SH-SY5Y (cell line): ENCODE results near the gene IL1RAPL2.

Experiments used
- GATA2 ChIP-seq: IDR thresholded peaks from 2 replicates; pipeline ENCODE4 v1.6.1; 2011; ENCODE audit warnings: mild to moderate bottlenecking, low read depth, low read length
- GATA3 ChIP-seq: IDR thresholded peaks from 2 replicates; pipeline ENCODE4 v1.6.1; 2011; ENCODE audit warnings: low read depth, mild to moderate bottlenecking, low read length, moderate library complexity

The IL1RAPL2 gene

GRCh38 chrX:104659005-104659744 lies 93.2 kb downstream of the IL1RAPL2 start:
- TF ChIP-seq GATA3 (no peak), GATA2 (no peak)

GRCh38 chrX:104660092-104660491 lies 94.1 kb downstream of the IL1RAPL2 start:
- TF ChIP-seq GATA3: no peak
- TF ChIP-seq GATA2: no peak

GRCh38 chrX:104662694-104663093 lies 96.7 kb downstream of the IL1RAPL2 start:
- no peak for TF ChIP-seq GATA3
- no peak for TF ChIP-seq GATA2

GRCh38 chrX:104665691-104666090 lies 99.7 kb downstream of the IL1RAPL2 start:
- TF ChIP-seq GATA3: no peak
- TF ChIP-seq GATA2: no peak

GRCh38 chrX:104668550-104668949 lies 102.6 kb downstream of the IL1RAPL2 start:
- TF ChIP-seq GATA2 (no peak), GATA3 (no peak)

GRCh38 chrX:104669063-104669462 lies 103.1 kb downstream of the IL1RAPL2 start:
- TF ChIP-seq GATA2: no peak
- no peak for TF ChIP-seq GATA3

- no peak for TF ChIP-seq GATA3
- no peak for TF ChIP-seq GATA2
Measured at GRCh38 chrX:104670051-104670450, 104.1 kb downstream of the IL1RAPL2 start.

GRCh38 chrX:104679175-104679574 lies 113.2 kb downstream of the IL1RAPL2 start:
- TF ChIP-seq GATA3 (no peak), GATA2 (no peak)

- TF ChIP-seq GATA3: no peak
- no peak for TF ChIP-seq GATA2
Measured at GRCh38 chrX:104681214-104681613, 115.2 kb downstream of the IL1RAPL2 start.

- TF ChIP-seq GATA2 (no peak), GATA3 (no peak)
Measured at GRCh38 chrX:104684077-104684476, 118.1 kb downstream of the IL1RAPL2 start.

- TF ChIP-seq GATA2 (no peak), GATA3 (no peak)
Measured at GRCh38 chrX:104695593-104695992, 129.6 kb downstream of the IL1RAPL2 start.

- TF ChIP-seq GATA2 (no peak), GATA3 (no peak)
Measured at GRCh38 chrX:104696667-104697066, 130.7 kb downstream of the IL1RAPL2 start.

- TF ChIP-seq GATA3: no peak
Measured at GRCh38 chrX:104697294-104697693, 131.3 kb downstream of the IL1RAPL2 start.

- TF ChIP-seq GATA3: no peak
- TF ChIP-seq GATA2: no peak
Measured at GRCh38 chrX:104707042-104707441, 141.0 kb downstream of the IL1RAPL2 start.

- no peak for TF ChIP-seq GATA2
Measured at GRCh38 chrX:104707572-104707971, 141.6 kb downstream of the IL1RAPL2 start.

- TF ChIP-seq GATA3 (no peak), GATA2 (no peak)
Measured at GRCh38 chrX:104712515-104712914, 146.5 kb downstream of the IL1RAPL2 start.

- no peak for TF ChIP-seq GATA2
- TF ChIP-seq GATA3: no peak
Measured at GRCh38 chrX:104721854-104722253, 155.9 kb downstream of the IL1RAPL2 start.
